HEK293T (cell line): ENCODE results near the gene ANKRD44.

Experiments used
- CTCF ChIA-PET: fragments of 350-600 bp; formaldehyde crosslinking; extraction: SDS; loops from one replicate; lab custom pipeline; 2021; ENCODE audit warnings: antibody characterized with exemption, inconsistent platforms; lab: Yijun Ruan, JAX
- POLR2A ChIA-PET: fragments of 350-600 bp; formaldehyde crosslinking; extraction: SDS; loops from one replicate; lab custom pipeline; 2020; ENCODE audit warnings: antibody characterized with exemption, inconsistent platforms; lab: Yijun Ruan, JAX
- DNase-seq: peaks from one replicate; pipeline ENCODE4 v3.0.0; 2012; ENCODE audit warnings: mixed read lengths; ENCODE audit errors: extremely low spot score
- ARNT ChIP-seq: fragments of 450-650 bp; IDR thresholded peaks from 2 replicates; pipeline ENCODE4 v1.6.1; 2017; ENCODE audit warnings: mild to moderate bottlenecking
- BHLHE40 ChIP-seq: fragments of 450-650 bp; IDR thresholded peaks from 2 replicates; pipeline ENCODE4 v1.6.1; 2016; ENCODE audit warnings: mild to moderate bottlenecking, moderate library complexity, borderline replicate concordance
- CTBP1 ChIP-seq: fragments of 450-650 bp; IDR thresholded peaks from 2 replicates; pipeline ENCODE4 v1.6.1; 2016; ENCODE audit warnings: borderline replicate concordance
- ELF4 ChIP-seq: fragments of 450-650 bp; IDR thresholded peaks from 2 replicates; pipeline ENCODE4 v1.6.1; 2017; ENCODE audit warnings: antibody characterized with exemption
- FOXA1 ChIP-seq: fragments of 450-650 bp; IDR thresholded peaks from 2 replicates; pipeline ENCODE4 v1.6.1; 2016; ENCODE audit warnings: mild to moderate bottlenecking
- FOXK2 ChIP-seq: fragments of 450-650 bp; IDR thresholded peaks from 2 replicates; pipeline ENCODE4 v1.6.1; 2016; ENCODE audit warnings: mild to moderate bottlenecking
- FOXM1 ChIP-seq: fragments of 450-650 bp; IDR thresholded peaks from 2 replicates; pipeline ENCODE4 v1.6.1; 2017; ENCODE audit warnings: mild to moderate bottlenecking, borderline replicate concordance
- HDGF ChIP-seq: fragments of 450-650 bp; IDR thresholded peaks from 2 replicates; pipeline ENCODE4 v1.6.1; 2017; ENCODE audit warnings: antibody characterized with exemption, borderline replicate concordance
- L3MBTL2 ChIP-seq: fragments of 450-650 bp; conservative IDR thresholded peaks from 2 replicates; pipeline ENCODE4 v1.6.1; 2016; ENCODE audit warnings: mild to moderate bottlenecking
- LEF1 ChIP-seq: fragments of 450-650 bp; IDR thresholded peaks from 2 replicates; pipeline ENCODE4 v1.6.1; 2017; ENCODE audit warnings: mild to moderate bottlenecking, borderline replicate concordance
- NFRKB ChIP-seq: fragments of 450-650 bp; IDR thresholded peaks from 2 replicates; pipeline ENCODE4 v1.6.1; 2016; ENCODE audit warnings: mild to moderate bottlenecking, moderate library complexity
- SP1 ChIP-seq: fragments of 450-650 bp; IDR thresholded peaks from 2 replicates; pipeline ENCODE4 v1.6.1; 2017
- SUZ12 ChIP-seq: fragments of 450-650 bp; IDR thresholded peaks from 2 replicates; pipeline ENCODE4 v1.6.1; 2016; ENCODE audit warnings: mild to moderate bottlenecking
- TARDBP ChIP-seq: fragments of 450-650 bp; IDR thresholded peaks from 2 replicates; pipeline ENCODE4 v1.6.1; 2016
- ZNF384 ChIP-seq: fragments of 450-650 bp; IDR thresholded peaks from 2 replicates; pipeline ENCODE4 v1.6.1; 2016
- TF ChIP-seq, protein P1 (sequence below): fragments of 450-650 bp; IDR thresholded peaks from 2 replicates; pipeline ENCODE4 v1.6.1; 2016

ANKRD44 gene

DNA sequence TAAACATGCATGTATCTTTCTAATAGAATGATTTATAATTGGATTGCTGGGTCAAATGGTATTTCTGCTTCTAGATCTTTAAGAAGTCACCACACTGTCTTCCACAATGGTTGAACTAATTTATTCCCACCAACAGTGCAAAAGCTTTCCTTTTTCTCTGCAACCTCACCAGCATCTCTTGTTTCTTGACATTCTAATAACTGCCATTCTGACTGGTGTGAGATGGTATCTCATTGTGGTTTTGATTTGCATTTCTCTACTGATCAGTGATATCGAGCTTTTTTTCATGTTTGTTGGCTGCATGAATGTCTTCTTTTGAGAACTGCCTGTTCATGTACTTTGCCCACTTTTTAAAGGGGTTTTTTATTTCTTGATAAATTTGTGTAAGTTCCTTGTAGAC, 182.5 kb downstream of the ANKRD44 start:
- no peak for DNase-seq
- CTCF ChIA-PET, result no interaction called here
- TF ChIP-seq FOXM1, result no peak
- no peak for TF ChIP-seq TARDBP
- TF ChIP-seq CTBP1, result no peak
- TF ChIP-seq HDGF, result no peak
- no peak for TF ChIP-seq SUZ12
- no peak for TF ChIP-seq ZNF384
- TF ChIP-seq L3MBTL2, result no peak
- no peak for TF ChIP-seq BHLHE40
- no peak for TF ChIP-seq FOXA1
- TF ChIP-seq NFRKB, result no peak
- TF ChIP-seq, protein P1, sequence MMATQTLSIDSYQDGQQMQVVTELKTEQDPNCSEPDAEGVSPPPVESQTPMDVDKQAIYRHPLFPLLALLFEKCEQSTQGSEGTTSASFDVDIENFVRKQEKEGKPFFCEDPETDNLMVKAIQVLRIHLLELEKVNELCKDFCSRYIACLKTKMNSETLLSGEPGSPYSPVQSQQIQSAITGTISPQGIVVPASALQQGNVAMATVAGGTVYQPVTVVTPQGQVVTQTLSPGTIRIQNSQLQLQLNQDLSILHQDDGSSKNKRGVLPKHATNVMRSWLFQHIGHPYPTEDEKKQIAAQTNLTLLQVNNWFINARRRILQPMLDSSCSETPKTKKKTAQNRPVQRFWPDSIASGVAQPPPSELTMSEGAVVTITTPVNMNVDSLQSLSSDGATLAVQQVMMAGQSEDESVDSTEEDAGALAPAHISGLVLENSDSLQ, result no peak
- TF ChIP-seq SP1, result no peak
- POLR2A ChIA-PET, result no interaction called here

DNA sequence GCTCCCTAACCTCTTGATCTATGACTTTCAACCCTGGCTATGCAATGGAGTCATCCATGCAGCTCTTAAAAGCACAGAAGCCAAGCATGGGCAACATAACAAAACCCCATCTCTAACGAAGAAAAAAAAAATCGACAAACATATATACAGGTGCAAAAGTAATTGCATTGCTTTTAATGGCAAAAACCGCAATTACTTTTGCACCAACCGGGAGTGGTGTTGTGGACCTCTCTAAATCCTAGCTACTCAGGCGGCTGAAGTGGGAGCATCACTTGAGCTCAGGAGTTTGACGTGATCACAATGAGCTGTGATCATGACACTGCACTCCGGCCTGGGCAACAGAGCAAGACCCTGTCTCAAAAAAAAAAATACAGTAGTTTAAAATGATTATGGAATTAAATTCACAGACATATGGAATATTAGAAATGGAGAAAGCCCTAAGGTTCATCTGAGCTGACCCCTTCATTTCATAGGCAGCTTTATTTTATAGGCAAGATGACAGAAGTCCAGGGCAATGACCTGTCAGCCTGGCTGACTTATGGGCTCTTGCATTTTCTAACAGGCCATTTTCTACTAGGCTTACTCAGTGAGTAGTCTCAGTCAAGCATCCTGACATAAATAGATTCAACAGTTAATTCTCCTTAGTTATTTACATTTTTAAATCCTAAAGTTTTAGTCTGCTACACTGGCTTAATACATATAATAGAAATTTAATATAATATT, 183.8 kb downstream of the ANKRD44 start:
- ChIA-PET CTCF (interaction anchor here (1.7 kb wide), 1 partner anchor 42 kb away, joined by 3 read pairs; no protein-coding TSS in a partner anchor), POLR2A (no interaction called here)
- DNase-seq, result no peak
- TF ChIP-seq, protein P1, result peak; percentile 65
- TF ChIP-seq L3MBTL2, result no peak

DNA sequence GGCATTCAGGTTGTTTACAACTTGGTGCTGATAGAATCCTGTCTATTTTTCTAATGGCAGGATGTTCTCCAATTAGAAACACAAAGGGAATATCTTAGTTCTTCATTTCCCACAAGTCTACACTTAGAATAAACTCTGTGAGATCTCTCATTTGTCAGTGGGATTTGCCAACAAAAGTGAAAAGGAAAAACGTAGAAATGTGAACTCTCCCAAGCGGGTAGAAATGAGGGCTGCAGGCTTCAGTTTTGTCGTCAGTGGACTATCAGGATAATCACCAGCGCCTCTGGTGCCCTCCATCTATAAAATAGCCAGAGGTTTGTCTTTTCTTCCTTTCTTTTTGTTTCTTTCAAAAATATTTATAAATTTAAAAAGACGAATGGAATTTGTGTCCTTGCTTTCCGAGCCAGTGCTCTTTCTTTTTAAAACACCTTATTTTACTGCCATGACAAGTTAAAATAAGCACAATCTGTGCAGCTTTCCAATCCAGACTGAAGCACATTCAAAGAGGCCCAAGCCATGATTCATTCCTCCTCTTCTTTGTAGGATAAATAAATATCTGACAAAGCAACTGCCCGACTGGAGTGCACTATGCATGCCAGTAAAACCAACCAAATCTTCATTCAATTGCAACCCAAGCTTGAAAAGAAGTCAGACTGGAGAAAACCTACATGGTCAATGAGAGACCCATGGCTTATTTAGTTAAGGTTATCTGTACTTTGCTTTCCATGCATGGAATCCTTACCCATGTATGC, 185.8 kb downstream of the ANKRD44 start:
- ChIA-PET CTCF (interaction anchor here (0.7 kb wide), 1 partner anchor 12 kb away, joined by 3 read pairs; no protein-coding TSS in a partner anchor), POLR2A (no interaction called here)
- TF ChIP-seq ARNT (no peak), HDGF (no peak), ELF4 (no peak), ZNF384 (no peak), FOXM1 (no peak), FOXK2 (no peak), BHLHE40 (no peak), L3MBTL2 (no peak), SUZ12 (no peak), NFRKB (no peak), LEF1 (no peak), FOXA1 (no peak), SP1 (no peak), CTBP1 (no peak), TARDBP (no peak)
- TF ChIP-seq, protein P1, result no peak
- no peak for DNase-seq

DNA sequence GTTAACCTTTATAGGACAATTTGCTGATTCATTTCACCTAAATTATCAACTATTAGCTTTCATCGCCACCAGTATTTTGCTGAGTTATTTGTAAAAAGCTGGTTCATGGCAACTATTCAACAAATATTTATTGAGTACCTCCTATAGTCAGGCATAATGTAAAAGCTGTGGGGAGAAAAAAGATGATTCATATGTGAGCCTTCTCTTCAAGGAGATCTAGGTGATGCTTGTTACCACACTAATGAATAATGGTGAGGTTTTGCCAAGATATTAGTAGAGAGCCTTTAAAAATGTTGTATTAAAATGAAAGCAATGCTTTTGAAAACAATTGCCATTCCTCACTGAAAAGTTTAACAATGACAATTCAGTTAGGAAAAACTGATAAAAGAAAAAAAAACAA, 187.8 kb downstream of the ANKRD44 start:
- CTCF ChIA-PET, result no interaction called here
- POLR2A ChIA-PET, result no interaction called here
- no peak for TF ChIP-seq HDGF
- no peak for TF ChIP-seq LEF1
- TF ChIP-seq, protein P1, result no peak
- no peak for TF ChIP-seq ELF4
- TF ChIP-seq CTBP1, result no peak
- no peak for TF ChIP-seq BHLHE40
- no peak for TF ChIP-seq NFRKB
- TF ChIP-seq FOXA1, result no peak
- no peak for TF ChIP-seq L3MBTL2
- DNase-seq, result no peak

DNA sequence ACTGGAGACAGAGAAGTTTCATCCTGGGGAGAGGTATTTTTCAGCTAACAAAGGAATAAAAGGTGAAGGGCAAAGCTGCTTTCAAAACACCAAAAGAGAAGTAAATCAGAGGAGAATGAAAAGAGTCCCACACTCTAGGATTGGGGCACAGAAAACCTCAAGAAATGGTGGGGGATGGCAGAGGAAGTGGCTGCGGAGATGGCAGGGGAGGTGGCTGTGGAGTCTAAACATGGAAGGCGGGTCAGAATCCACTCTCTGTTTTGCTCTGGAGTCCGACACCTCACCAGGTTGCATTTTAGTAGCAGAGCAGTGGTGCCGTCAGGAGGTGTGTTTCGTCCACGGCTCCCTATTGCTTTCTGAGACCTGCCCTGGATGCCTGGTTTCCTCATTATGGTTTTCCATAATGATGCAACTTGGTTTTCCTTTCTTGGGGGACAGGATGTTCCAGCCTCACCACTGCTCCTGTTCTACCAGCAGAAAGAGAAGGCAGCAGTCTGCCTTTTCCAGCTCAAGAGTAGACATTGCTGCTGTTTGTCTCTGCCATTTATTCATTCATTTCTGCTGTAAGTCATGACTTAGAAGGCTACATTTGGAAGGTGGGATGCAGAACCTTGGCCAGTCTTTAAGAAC, 188.7 kb downstream of the ANKRD44 start:
- ChIA-PET CTCF (no interaction called here), POLR2A (no interaction called here)
- DNase-seq, result no peak
- TF ChIP-seq SP1 (no peak), ZNF384 (no peak), LEF1 (no peak), ARNT (no peak), NFRKB (no peak), CTBP1 (no peak), FOXM1 (no peak), BHLHE40 (no peak), SUZ12 (no peak), ELF4 (no peak), L3MBTL2 (no peak)
- TF ChIP-seq, protein P1, result no peak
